ENCODE data around the gene SMIM29.

GRCh38 chr6:34231566-34232336 is 17.1 kb downstream of the SMIM29 start:
- TF ChIP-seq CTCF (IDR thresholded peaks at IDR 0.05) (no peak), POLR2A (IDR thresholded peaks at IDR 0.05) (no peak)
